PC-9 (cell line): ENCODE results near the gene CD72. TPM values are rescaled to one million over a fixed set of nuclear protein-coding genes. Genes with fewer than 3 reads are reported as not detected.

Experiments used
- BruUV-seq: library from RNA; stranded (reverse); fragments of 400-500 nt; replicated peaks from 2 replicates; lab custom pipeline; 2021; lab: Mats Ljungman, UMichigan
- CTCF ChIA-PET: fragments of 300-600 bp; sonication (Branson Sonifier 250); formaldehyde crosslinking; loops from one replicate; lab custom pipeline; 2022; ENCODE audit warnings: antibody characterized with exemption; lab: Charles Lee
- POLR2A ChIA-PET: fragments of 300-600 bp; sonication (Branson Sonifier 250); formaldehyde crosslinking; loops from one replicate; lab custom pipeline; 2022; ENCODE audit warnings: antibody characterized with exemption; ENCODE audit not compliant: unreplicated experiment; lab: Charles Lee
- DNase-seq, 2 experiments: peaks; one replicate each; pipeline versions ENCODE4 v3.0.0 to v3.0.0-alpha.2; 2015 to 2022; ENCODE audit warnings: mixed read lengths in 1 of 2
- H2AFZ ChIP-seq: fragments of 200-600 bp; sonication (generic); 2 replicates; pipeline ENCODE4 v1.8.1; 2017; ENCODE audit warnings: antibody characterized with exemption
- H3F3A ChIP-seq: fragments of 200-600 bp; sonication (generic); 2 replicates; pipeline ENCODE4 v1.8.1; 2017; ENCODE audit warnings: antibody characterized with exemption, mild to moderate bottlenecking, low read depth; ENCODE audit not compliant: insufficient read depth
- H3K27ac ChIP-seq: fragments of 200-600 bp; sonication (generic); 2 replicates; pipeline ENCODE4 v1.6.1; 2016; ENCODE audit warnings: mixed run types
- H3K27me3 ChIP-seq: fragments of 200-600 bp; sonication (generic); 2 replicates; pipeline ENCODE4 v1.6.1; 2016; ENCODE audit warnings: low read depth, mixed run types; ENCODE audit not compliant: insufficient read depth
- H3K36me3 ChIP-seq: fragments of 200-600 bp; sonication (generic); 2 replicates; pipeline ENCODE4 v1.6.1; 2016; ENCODE audit warnings: low read depth, mixed run types
- H3K4me1 ChIP-seq: fragments of 200-600 bp; sonication (generic); replicated peaks from 2 replicates; pipeline ENCODE4 v1.6.1; 2016; ENCODE audit warnings: mixed run types; ENCODE audit not compliant: insufficient read depth
- H3K4me2 ChIP-seq: fragments of 200-600 bp; sonication (generic); 2 replicates; pipeline ENCODE4 v1.6.1; 2017; ENCODE audit warnings: mixed run types
- H3K4me3 ChIP-seq: fragments of 200-600 bp; sonication (generic); 2 replicates; pipeline ENCODE4 v1.6.1; 2016; ENCODE audit warnings: mixed run types
- H3K79me2 ChIP-seq: fragments of 200-600 bp; sonication (generic); 2 replicates; pipeline ENCODE4 v1.6.1; 2017; ENCODE audit warnings: low read depth, mixed run types
- H3K9me2 ChIP-seq: fragments of 200-600 bp; sonication (generic); 2 replicates; pipeline ENCODE4 v1.8.1; 2017; ENCODE audit warnings: mild to moderate bottlenecking; ENCODE audit not compliant: insufficient read depth
- H3K9me3 ChIP-seq: fragments of 200-600 bp; sonication (generic); 2 replicates; pipeline ENCODE4 v1.8.1; 2016; ENCODE audit warnings: low read depth; ENCODE audit not compliant: insufficient read depth
- H4K20me1 ChIP-seq: fragments of 200-600 bp; sonication (generic); 2 replicates; pipeline ENCODE4 v1.8.1; 2017; ENCODE audit not compliant: insufficient read depth
- EZH2 ChIP-seq: fragments of 200-600 bp; sonication (generic); IDR thresholded peaks from 2 replicates; pipeline ENCODE4 v1.8.0; 2017; ENCODE audit warnings: antibody characterized with exemption, low read depth
- intact Hi-C: fragments of 100-400 bp; cut with micrococcal nuclease; formaldehyde crosslinking; loops from one replicate; pipeline ENCODE4 v1.10.0; 2022; ENCODE audit not compliant: unreplicated experiment
- total RNA-seq: library from RNA; stranded (reverse); gene quantifications from 2 replicates; pipeline ENCODE4 v1.2.3, GENCODE V29; 2021
- TF ChIP-seq, protein P1 (sequence below): fragments of 200-600 bp; sonication (generic); conservative IDR thresholded peaks from 2 replicates; pipeline ENCODE4 v1.6.1; 2017; ENCODE audit warnings: mixed run types, antibody characterized with exemption, mild to moderate bottlenecking, moderate library complexity

Gene CD72
- total RNA-seq, 1 experiment from 2014 or later, result 3.2 TPM

DNA sequence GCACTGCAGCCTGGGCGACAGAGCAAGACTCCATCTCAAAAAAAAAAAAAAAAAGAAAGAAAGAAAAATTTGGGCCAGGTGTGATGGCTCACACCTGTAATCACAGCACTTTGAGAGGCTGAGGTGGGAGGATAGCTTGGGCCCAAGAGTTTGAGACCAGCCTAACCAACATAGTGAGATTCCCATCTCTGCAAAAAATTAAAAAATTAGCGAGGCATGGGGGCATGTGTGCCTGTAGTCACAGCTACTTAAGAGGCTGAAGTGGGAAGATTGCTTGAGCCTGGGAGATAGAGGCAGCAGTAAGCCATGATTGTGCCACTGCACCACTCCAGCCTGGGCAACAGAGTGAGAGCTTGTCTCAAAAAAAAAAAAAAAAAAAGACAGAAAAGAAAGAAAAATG is 35.4 kb upstream of the CD72 start:
- no peaks in the 10 kb centered on the region for H3K36me3 ChIP-seq
- H3K4me3 ChIP-seq, result no peak overlapping the region
- no peak overlapping the region for H3K4me2 ChIP-seq
- no TSS peak for BruUV-seq
- intact Hi-C loops, result no loop called here
- no peaks in the 10 kb centered on the region for H3K9me3 ChIP-seq
- H3K27ac ChIP-seq, result no peak overlapping the region
- CTCF ChIA-PET, result interaction anchor here (0.6 kb wide), 1 partner anchor 135 kb away, joined by 4 read pairs; no protein-coding TSS in a partner anchor
- no peak for TF ChIP-seq EZH2
- TF ChIP-seq, protein P1, sequence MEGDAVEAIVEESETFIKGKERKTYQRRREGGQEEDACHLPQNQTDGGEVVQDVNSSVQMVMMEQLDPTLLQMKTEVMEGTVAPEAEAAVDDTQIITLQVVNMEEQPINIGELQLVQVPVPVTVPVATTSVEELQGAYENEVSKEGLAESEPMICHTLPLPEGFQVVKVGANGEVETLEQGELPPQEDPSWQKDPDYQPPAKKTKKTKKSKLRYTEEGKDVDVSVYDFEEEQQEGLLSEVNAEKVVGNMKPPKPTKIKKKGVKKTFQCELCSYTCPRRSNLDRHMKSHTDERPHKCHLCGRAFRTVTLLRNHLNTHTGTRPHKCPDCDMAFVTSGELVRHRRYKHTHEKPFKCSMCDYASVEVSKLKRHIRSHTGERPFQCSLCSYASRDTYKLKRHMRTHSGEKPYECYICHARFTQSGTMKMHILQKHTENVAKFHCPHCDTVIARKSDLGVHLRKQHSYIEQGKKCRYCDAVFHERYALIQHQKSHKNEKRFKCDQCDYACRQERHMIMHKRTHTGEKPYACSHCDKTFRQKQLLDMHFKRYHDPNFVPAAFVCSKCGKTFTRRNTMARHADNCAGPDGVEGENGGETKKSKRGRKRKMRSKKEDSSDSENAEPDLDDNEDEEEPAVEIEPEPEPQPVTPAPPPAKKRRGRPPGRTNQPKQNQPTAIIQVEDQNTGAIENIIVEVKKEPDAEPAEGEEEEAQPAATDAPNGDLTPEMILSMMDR, result no peak
- peaks cover 17% of the 10 kb centered on the region; the same call in 1 of the 2 replicates for H3F3A ChIP-seq
- H4K20me1 ChIP-seq, result no peaks in the 10 kb centered on the region
- H3K9me2 ChIP-seq, result no peaks in the 10 kb centered on the region
- H2AFZ ChIP-seq, result no peak overlapping the region
- peaks cover 26% of the 10 kb centered on the region for H3K4me1 ChIP-seq
- no peak for DNase-seq
- no peaks in the 10 kb centered on the region for H3K27me3 ChIP-seq
- no peaks in the 10 kb centered on the region for H3K79me2 ChIP-seq
- POLR2A ChIA-PET, result interaction anchor here (0.6 kb wide), 1 partner anchor 96 kb away, joined by 7 read pairs; no protein-coding TSS in a partner anchor

DNA sequence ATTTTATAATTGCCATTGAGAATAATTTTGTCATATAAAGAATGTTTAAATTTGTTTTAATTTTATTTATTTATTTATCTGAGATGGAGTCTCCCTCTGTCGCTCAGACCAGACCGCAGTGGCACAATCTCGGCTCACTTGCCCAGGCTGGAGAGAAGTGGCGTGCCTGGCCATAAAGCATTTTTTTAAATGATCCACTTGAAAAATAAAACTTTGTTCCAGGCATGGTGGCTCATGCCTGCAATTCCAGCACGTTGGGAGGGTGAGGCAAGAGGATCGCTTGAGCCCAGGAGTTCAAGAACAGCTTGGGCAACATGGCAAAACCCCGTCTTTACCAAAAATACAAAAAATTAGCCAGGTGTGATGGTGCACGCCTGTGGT is 34.6 kb upstream of the CD72 start:
- Histone ChIP-seq H3K79me2 (no peaks in the 10 kb centered on the region), H4K20me1 (no peaks in the 10 kb centered on the region), H3K9me3 (no peaks in the 10 kb centered on the region), H3K27ac (peak overlapping the region; percentile 39; the same call in 1 of the 2 replicates), H3K36me3 (no peaks in the 10 kb centered on the region), H2AFZ (no peak overlapping the region), H3F3A (peaks cover 16% of the 10 kb centered on the region; the same call in 1 of the 2 replicates), H3K4me2 (no peak overlapping the region), H3K4me3 (no peak overlapping the region), H3K27me3 (no peaks in the 10 kb centered on the region), H3K9me2 (no peaks in the 10 kb centered on the region), H3K4me1 (peaks cover 26% of the 10 kb centered on the region)
- ChIA-PET CTCF (no interaction called here), POLR2A (no interaction called here)
- TF ChIP-seq, protein P1, result no peak
- no peak for TF ChIP-seq EZH2
- DNase-seq, result no peak
- intact Hi-C loops, result no loop called here
- no TSS peak for BruUV-seq

DNA sequence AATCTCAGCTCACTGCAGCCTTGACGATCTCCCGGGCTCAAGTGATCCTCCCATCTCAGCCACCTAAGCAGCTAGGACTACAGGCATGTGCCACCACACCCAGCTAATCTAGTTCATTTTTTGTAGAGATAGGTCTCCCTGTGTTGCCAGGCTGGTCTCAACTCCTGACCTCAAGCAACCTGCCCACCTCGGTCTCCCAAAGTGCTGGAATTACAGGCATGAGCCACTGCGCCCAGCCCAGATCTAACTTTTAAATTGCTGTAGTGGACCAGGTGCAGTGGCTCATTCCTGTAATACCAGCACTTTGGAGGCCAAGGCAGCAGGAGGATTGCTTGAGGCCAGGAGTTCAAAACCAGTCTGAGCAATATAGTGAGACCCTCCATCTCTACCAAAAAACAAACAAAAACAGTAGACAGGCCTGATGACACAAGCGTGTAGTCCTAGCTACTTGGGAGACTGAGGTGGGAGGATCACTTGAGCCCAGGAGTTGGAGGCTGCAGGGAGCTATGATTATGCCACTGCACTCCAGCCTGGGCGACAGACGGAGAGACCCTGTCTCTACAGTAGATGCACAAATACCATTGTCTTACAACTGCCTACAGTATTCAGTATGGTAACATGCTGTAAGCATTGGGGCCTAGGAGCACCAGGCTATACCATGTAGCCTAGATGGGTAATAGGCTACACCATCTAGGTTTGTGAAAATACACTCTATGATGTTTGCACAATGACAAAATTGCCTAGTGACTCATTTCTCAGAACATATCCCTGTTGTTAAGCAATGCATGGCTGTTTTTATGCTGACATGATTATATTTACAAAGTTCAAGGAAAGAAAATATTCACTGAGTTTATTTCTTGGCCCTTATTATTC is 34.0 kb upstream of the CD72 start:
- no peaks in the 10 kb centered on the region for H3K27me3 ChIP-seq
- H3K79me2 ChIP-seq, result no peaks in the 10 kb centered on the region
- CTCF ChIA-PET, result no interaction called here
- no peaks in the 10 kb centered on the region for H3K36me3 ChIP-seq
- peaks cover 23% of the 10 kb centered on the region for H3K4me1 ChIP-seq
- H3F3A ChIP-seq, result peaks cover 16% of the 10 kb centered on the region; the same call in 1 of the 2 replicates
- H3K4me3 ChIP-seq, result no peak overlapping the region
- DNase-seq, result peak; percentile 60 to 74
- peak overlapping the region; percentile 39 for H3K27ac ChIP-seq
- H3K9me3 ChIP-seq, result no peaks in the 10 kb centered on the region
- intact Hi-C loops, result no loop called here
- TF ChIP-seq, protein P1, result no peak
- TF ChIP-seq EZH2, result no peak
- POLR2A ChIA-PET, result interaction anchor here (0.5 to 0.7 kb wide), 6 partner anchors 9 to 261 kb away, joined by 3 read pairs; partner anchors contain the start of gene CREB3
- no peaks in the 10 kb centered on the region for H4K20me1 ChIP-seq
- H2AFZ ChIP-seq, result no peak overlapping the region
- no peaks in the 10 kb centered on the region for H3K9me2 ChIP-seq
- no TSS peak for BruUV-seq
- peak overlapping the region; percentile 43 for H3K4me2 ChIP-seq
